ENCODE results near the gene CWF19L1. TPM values are rescaled to one million over a fixed set of nuclear protein-coding genes. Genes with fewer than 3 reads are reported as not detected.

The CWF19L1 gene
- total and polyA plus RNA-seq, 2 of the 13 experiments (the other 11 are each of a cell fraction or from before 2014, with no cell fraction given): 13.6 to 42.1 TPM

- TF ChIP-seq TSC22D2 (CRISPR knock-in tag; IDR thresholded peaks at IDR 0.05; ENCODE audit: borderline replicate concordance) (no peak), TAF15 (IDR thresholded peaks at IDR 0.05; ENCODE audit: low read depth, low read length, poor library complexity, severe bottlenecking) (no peak), MNT (IDR thresholded peaks at IDR 0.05) (no peak; the same call in 1 of the 2 replicates), TFAP4 (IDR thresholded peaks at IDR 0.05; ENCODE audit: borderline replicate concordance, low read depth) (peak; percentile 44; the same call in 1 of the 2 replicates), REST (IDR thresholded peaks at IDR 0.05; ENCODE audit: borderline replicate concordance in 1 of 2, low read depth in 1 of 2, low read length in 2 of 2) (peak in 1 of 2 experiments; percentile 63; a peak in 2 of 4 replicates), PRDM4 (CRISPR knock-in tag; IDR thresholded peaks at IDR 0.05; ENCODE audit: borderline replicate concordance) (no peak), RFX1 (IDR thresholded peaks at IDR 0.05) (no peak), POLR2G (IDR thresholded peaks at IDR 0.05; ENCODE audit: low read depth, low read length) (peak; percentile 83), CENPBD1 (CRISPR knock-in tag; IDR thresholded peaks at IDR 0.05; ENCODE audit: borderline replicate concordance, low read depth) (no peak), HMGXB4 (CRISPR knock-in tag; IDR thresholded peaks at IDR 0.05; ENCODE audit: borderline replicate concordance in 1 of 2, low read depth in 1 of 2) (peak; percentile 72 to 75), KDM5B (CRISPR knock-in tag; IDR thresholded peaks at IDR 0.05; ENCODE audit: borderline replicate concordance) (peak; percentile 40; the same call in 1 of the 2 replicates), NFKB2 (CRISPR knock-in tag; IDR thresholded peaks at IDR 0.05; ENCODE audit: borderline replicate concordance) (peak; percentile 32; the same call in 1 of the 2 replicates), STAT5B (CRISPR knock-in tag; IDR thresholded peaks at IDR 0.05) (no peak), THAP7 (CRISPR knock-in tag; IDR thresholded peaks at IDR 0.05) (0 out of 2 replicates have a peak, but pooled peaks have one; percentile 49)
These were observed at the start of gene CWF19L1 (continued) for GRCh38 chr10:100267239-100268104.

Measured in HepG2 (cell line).